Tibial nerve (tissue), 3 donors: Measurements from ENCODE around the gene METTL18.

Experiments
- EP300 ChIP-seq, 2 donors: sonication (generic); formaldehyde crosslinking; IDR thresholded peaks; one replicate each; pipeline ENCODE4 v1.6.1; 2017; ENCODE audit warnings: antibody characterized with exemption in 2 of 2, mild to moderate bottlenecking in 1 of 2
- POLR2A ChIP-seq, 2 donors: fragments of 450-650 bp; IDR thresholded peaks; one replicate each; pipeline ENCODE4 v1.6.1; 2017; ENCODE audit warnings: antibody characterized with exemption in 2 of 2, mild to moderate bottlenecking in 2 of 2, moderate library complexity in 2 of 2

DNA sequence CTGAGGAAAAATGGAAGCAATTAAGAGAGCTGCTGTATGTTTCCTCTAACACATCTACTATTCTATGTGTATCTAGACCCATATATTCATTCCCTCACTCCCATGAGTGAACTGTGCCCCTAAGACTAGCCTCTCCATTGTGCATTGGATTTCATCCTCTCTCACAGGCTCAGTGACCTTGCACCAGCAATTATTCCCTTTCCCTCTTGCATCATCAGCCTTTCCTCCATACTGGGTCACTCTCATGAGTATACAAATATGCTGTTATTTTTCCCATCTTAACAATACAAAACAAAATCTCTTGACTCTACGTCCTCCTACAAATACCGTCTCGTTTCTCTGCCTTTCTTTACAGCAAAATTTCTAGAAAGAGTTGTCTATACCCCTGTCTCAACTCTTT is 29.4 kb upstream of the METTL18 start:
- TF ChIP-seq EP300 (IDR thresholded peaks at IDR 0.05) (no peak), POLR2A (IDR thresholded peaks at IDR 0.05) (no peak)
